A549 treated with CORT108297 at 1 μM for 4 hours (cell line): ENCODE results near the gene OR51F1. TPM values are rescaled to one million over a fixed set of nuclear protein-coding genes. Genes with fewer than 3 reads are reported as not detected.

Experiments
- total RNA-seq: library from RNA; stranded (reverse); fragments of 200-300 nt; extraction: Qiagen RNA extraction; gene quantifications from 5 replicates; pipeline ENCODE4 v1.2.3, GENCODE V29; 2022

The OR51F1 gene
- not detected in 5 replicates for total RNA-seq

GRCh38 chr11:4769838-4770237 lies at the start of gene OR51F1:
OR51F1 (minus strand) TSS chr11:4769938; CDS start chr11:4769938, 0 bp downstream.

DNA sequence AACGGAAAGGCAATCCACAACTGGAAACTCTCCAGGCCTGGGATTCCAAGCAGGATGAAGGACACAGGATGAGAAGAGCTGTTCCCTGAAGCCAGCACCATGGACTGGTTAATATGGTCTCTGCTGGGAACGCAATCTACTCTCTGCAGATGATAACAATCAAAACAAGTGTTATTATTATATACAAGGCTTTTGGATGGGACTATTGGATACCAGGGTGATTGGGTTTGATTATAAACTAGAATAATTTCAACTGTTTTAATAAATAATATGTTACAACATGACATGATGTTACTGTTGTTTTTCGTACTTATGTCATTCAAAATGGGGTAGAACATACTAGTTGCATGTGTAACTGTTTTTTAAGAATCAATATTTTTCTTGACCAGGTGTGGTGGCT lies 34.5 kb upstream of the OR51F1 start, which contains the start of gene OR52R1:
OR52R1 (minus strand) TSS at position 101 of the 400 bp plus-strand sequence; CDS start at position 101, 0 bp downstream.

Other genes with a start within 250 kb of the OR51F1 start
- not detected in 5 replicates for gene OR52M1, start 224.7 kb downstream of the OR51F1 start, total RNA-seq
- gene OR52I2, start 188.2 kb downstream of the OR51F1 start, total RNA-seq: not detected in 5 replicates
- not detected in 5 replicates for gene OR52I1, start 175.9 kb downstream of the OR51F1 start, total RNA-seq
- gene TRIM68, start 161.7 kb downstream of the OR51F1 start, total RNA-seq: 8.3 to 10.6 TPM (median 8.9 TPM) in 5 replicates
- not detected in 5 replicates for gene OR51D1, start 132.5 kb downstream of the OR51F1 start, total RNA-seq
- gene OR51E1, start 126.0 kb downstream of the OR51F1 start, total RNA-seq: not detected in 5 replicates
- not detected in 5 replicates for gene OR51E2, start 72.1 kb downstream of the OR51F1 start, total RNA-seq
- 0.14 TPM in 1 of 5 replicates, not detected in the others for gene MMP26, start 65.2 kb downstream of the OR51F1 start, total RNA-seq
- not detected in 5 replicates for gene OR52R1, start 34.4 kb upstream of the OR51F1 start, total RNA-seq
- not detected in 5 replicates for gene OR51F2, start 51.4 kb upstream of the OR51F1 start, total RNA-seq
- gene OR51S1, start 79.3 kb upstream of the OR51F1 start, total RNA-seq: not detected in 5 replicates
- not detected in 5 replicates for gene OR51T1, start 112.0 kb upstream of the OR51F1 start, total RNA-seq
- gene OR51A7, start 133.8 kb upstream of the OR51F1 start, total RNA-seq: not detected in 5 replicates
- not detected in 5 replicates for gene OR51G2, start 149.4 kb upstream of the OR51F1 start, total RNA-seq
- gene OR51G1, start 154.4 kb upstream of the OR51F1 start, total RNA-seq: not detected in 5 replicates
- gene OR51A4, start 177.7 kb upstream of the OR51F1 start, total RNA-seq: not detected in 5 replicates
- gene OR51A2, start 185.8 kb upstream of the OR51F1 start, total RNA-seq: not detected in 5 replicates
- not detected in 5 replicates for gene OR51L1, start 224.9 kb upstream of the OR51F1 start, total RNA-seq